PC-3 (cell line): ENCODE data around the gene PTOV1. TPM values are rescaled to one million over a fixed set of nuclear protein-coding genes. Genes with fewer than 3 reads are reported as not detected.
A peak's percentile ranks its signal among the peaks of the same experiment; 100 is the strongest.

ENCODE experiments used
- ATAC-seq: fragments of 200-7000 bp; cut with Tn5 transposase; 2 replicates; pipeline ENCODE4 v1.9.1; 2020; ENCODE audit warnings: mild to moderate bottlenecking, moderate library complexity
- BruUV-seq: library from RNA; stranded (reverse); fragments of 400-500 nt; replicated peaks from 2 replicates; lab custom pipeline; 2021; lab: Mats Ljungman, UMichigan
- CTCF ChIA-PET: fragments of 300-600 bp; sonication (Branson Sonifier 250); formaldehyde crosslinking; loops from one replicate; lab custom pipeline; 2022; ENCODE audit warnings: antibody characterized with exemption; lab: Charles Lee
- POLR2A ChIA-PET: fragments of 300-600 bp; sonication (Branson Sonifier 250); formaldehyde crosslinking; loops from one replicate; lab custom pipeline; 2022; ENCODE audit warnings: antibody characterized with exemption; ENCODE audit not compliant: unreplicated experiment; lab: Charles Lee
- DNase-seq: peaks from one replicate; pipeline ENCODE4 v3.0.0-alpha.2; 2015
- H2AFZ ChIP-seq: fragments of 300-600 bp; sonication (generic); 2 replicates; pipeline ENCODE4 v1.6.0; 2016; ENCODE audit warnings: antibody characterized with exemption, low read length
- H3F3A ChIP-seq: fragments of 300-600 bp; sonication (generic); one replicate; pipeline ENCODE4 v1.6.0; 2017; ENCODE audit warnings: antibody characterized with exemption, low read length, control low read depth, mild to moderate bottlenecking; ENCODE audit not compliant: unreplicated experiment
- H3K27ac ChIP-seq: fragments of 300-600 bp; sonication (generic); 2 replicates; pipeline ENCODE4 v1.5.1; 2016; ENCODE audit warnings: mild to moderate bottlenecking, low read length
- H3K27me3 ChIP-seq: fragments of 300-600 bp; sonication (generic); 2 replicates; pipeline ENCODE4 v1.6.1; 2016; ENCODE audit warnings: low read length, mixed read lengths
- H3K36me3 ChIP-seq: fragments of 300-600 bp; sonication (generic); 2 replicates; pipeline ENCODE4 v1.6.1; 2016; ENCODE audit warnings: low read depth, mixed run types, low read length, mixed read lengths
- H3K4me1 ChIP-seq: fragments of 300-600 bp; sonication (generic); 2 replicates; pipeline ENCODE4 v1.5.1; 2016; ENCODE audit warnings: low read length; ENCODE audit not compliant: insufficient read depth
- H3K4me2 ChIP-seq: fragments of 300-600 bp; sonication (generic); 2 replicates; pipeline ENCODE4 v1.6.0; 2016; ENCODE audit warnings: low read length
- H3K4me3 ChIP-seq: fragments of 300-600 bp; sonication (generic); 2 replicates; pipeline ENCODE4 v1.5.1; 2016; ENCODE audit warnings: mild to moderate bottlenecking, low read length, mixed read lengths
- H3K79me2 ChIP-seq: fragments of 300-600 bp; sonication (generic); 2 replicates; pipeline ENCODE4 v1.6.1; 2017; ENCODE audit warnings: low read length, mixed read lengths
- H3K9ac ChIP-seq: fragments of 300-600 bp; sonication (generic); 2 replicates; pipeline ENCODE4 v1.6.0; 2016; ENCODE audit warnings: mild to moderate bottlenecking, low read length
- H3K9me2 ChIP-seq: fragments of 300-600 bp; sonication (generic); replicated peaks from 2 replicates; pipeline ENCODE4 v1.6.1; 2016; ENCODE audit warnings: mixed run types, low read length, mixed read lengths
- H3K9me3 ChIP-seq: fragments of 300-600 bp; sonication (generic); 2 replicates; pipeline ENCODE4 v1.6.1; 2016; ENCODE audit warnings: low read length, mixed read lengths
- H4K20me1 ChIP-seq: fragments of 300-600 bp; sonication (generic); 2 replicates; pipeline ENCODE4 v1.6.1; 2016; ENCODE audit warnings: low read length, mixed read lengths
- CTCF ChIP-seq: fragments of 300-600 bp; sonication (generic); conservative IDR thresholded peaks from 2 replicates; pipeline ENCODE4 v1.5.1; 2017; ENCODE audit warnings: antibody characterized with exemption, low read depth, mild to moderate bottlenecking, low read length
- EZH2 ChIP-seq: fragments of 300-600 bp; sonication (generic); IDR thresholded peaks from one replicate; pipeline ENCODE4 v1.6.1; 2017; ENCODE audit warnings: antibody characterized with exemption, mild to moderate bottlenecking, low read length; ENCODE audit not compliant: unreplicated experiment
- EZH2phosphoT487 ChIP-seq: fragments of 300-600 bp; sonication (generic); IDR thresholded peaks from 2 replicates; pipeline ENCODE4 v1.6.1; 2018; ENCODE audit warnings: mild to moderate bottlenecking, antibody characterized with exemption, low read length, borderline replicate concordance
- intact Hi-C: fragments of 100-400 bp; cut with micrococcal nuclease; formaldehyde crosslinking; loops from 2 replicates; pipeline ENCODE4 v1.9.0; 2023
- total RNA-seq: library from RNA; depleted of rRNA; stranded (reverse); fragments of >200 nt; gene quantifications from 2 replicates; pipeline ENCODE4 v1.2.3, GENCODE V29; 2014

The PTOV1 gene
- total RNA-seq, 1 experiment from 2014 or later: 148 TPM

DNA sequence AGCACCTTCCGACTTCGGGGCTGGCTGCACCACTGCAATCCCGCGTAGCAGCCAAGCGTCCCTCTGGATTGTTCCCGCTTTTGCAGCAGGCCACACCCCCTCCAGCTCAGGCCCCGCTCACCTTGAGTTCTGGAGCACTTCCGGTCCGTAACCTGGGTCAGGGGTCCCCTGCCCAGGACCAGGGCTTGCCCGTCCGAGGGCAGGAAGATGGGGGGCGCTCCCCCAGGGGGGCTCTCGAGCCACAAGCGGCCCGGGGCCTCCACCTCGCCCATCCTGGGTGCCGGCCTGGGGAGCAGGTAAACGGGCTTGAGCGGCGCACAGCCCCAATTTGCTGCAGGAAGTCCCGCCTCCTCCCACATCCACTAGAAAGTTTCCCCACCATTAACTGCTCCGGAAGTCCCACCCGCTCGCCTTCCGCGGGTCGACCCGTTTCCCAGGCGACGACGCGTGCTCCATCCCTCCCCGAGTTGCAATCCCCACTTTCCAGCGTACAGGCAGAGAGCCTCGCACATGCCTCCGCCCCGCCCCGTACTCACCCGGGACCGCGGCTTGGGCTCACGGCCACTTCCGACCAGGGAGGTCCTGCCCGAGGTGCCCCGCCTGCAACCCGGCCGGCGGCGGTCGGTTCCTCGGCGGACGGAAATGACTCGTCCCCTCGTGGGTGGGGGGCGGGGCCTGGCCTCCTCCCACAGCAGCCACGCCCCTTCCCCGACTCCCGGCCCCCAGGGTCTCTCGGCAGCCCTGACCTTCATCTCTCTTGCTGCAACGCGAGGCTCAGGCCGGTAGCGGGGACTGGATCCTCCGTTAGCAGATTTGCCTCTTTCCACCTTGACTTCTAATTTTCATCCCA lies 16.2 kb downstream of the PTOV1 start, which contains the start of gene PNKP:
TSS of gene PNKP (minus strand) at position 644 of the 850 bp plus-strand sequence. CDS start at position 272, 372 bp downstream.
- POLR2A ChIA-PET: interaction anchor here (1.0 kb wide), 1 partner anchor 17 kb away, joined by 7 read pairs; no protein-coding TSS in a partner anchor
- peak within 1 kb of the TSS; percentile 84 for H3K27ac ChIP-seq
- intact Hi-C loops: loop anchor here (5.0 kb wide), 1 partner anchor 50 kb away; the partner anchor contains the start of gene MED25
- H3K4me2 ChIP-seq: peak within 1 kb of the TSS; percentile 95
- H3K9me2 ChIP-seq: no peaks in the 10 kb centered on the region
- peaks cover 17% of the 10 kb centered on the region for H4K20me1 ChIP-seq
- H2AFZ ChIP-seq: peak within 1 kb of the TSS; percentile 89
- ATAC-seq (peak; percentile 41), DNase-seq (peak; percentile 91)
- peaks cover 41% of the 10 kb centered on the region for H3K79me2 ChIP-seq
- no peaks in the 10 kb centered on the region for H3K9me3 ChIP-seq
- peak within 1 kb of the TSS; percentile 83 for H3K9ac ChIP-seq
- CTCF ChIA-PET: no interaction called here
- H3K4me1 ChIP-seq: peaks cover 28% of the 10 kb centered on the region
- H3F3A ChIP-seq: no peaks in the 10 kb centered on the region
- H3K27me3 ChIP-seq: no peaks in the 10 kb centered on the region
- H3K4me3 ChIP-seq: peak within 1 kb of the TSS; percentile 90
- H3K36me3 ChIP-seq: peaks cover 32% of the 10 kb centered on the region
- TF ChIP-seq EZH2 (no peak), EZH2phosphoT487 (no peak), CTCF (no peak)
- no TSS peak for BruUV-seq

GRCh38 chr19:49869009-49869483 lies 18.1 kb downstream of the PTOV1 start:
- Histone ChIP-seq H3K27ac (no peak overlapping the region), H3K4me1 (peaks cover 28% of the 10 kb centered on the region), H3K79me2 (peaks cover 35% of the 10 kb centered on the region), H3K36me3 (peaks cover 17% of the 10 kb centered on the region; the same call in 1 of the 2 replicates), H3K9me2 (no peaks in the 10 kb centered on the region), H3F3A (no peaks in the 10 kb centered on the region), H3K9ac (no peak overlapping the region), H3K9me3 (no peaks in the 10 kb centered on the region), H2AFZ (peak overlapping the region; percentile 66), H3K4me3 (peak overlapping the region; percentile 59), H3K27me3 (no peaks in the 10 kb centered on the region), H4K20me1 (peaks cover 10% of the 10 kb centered on the region), H3K4me2 (peak overlapping the region; percentile 81)
- intact Hi-C loops: loop anchor here (1.0 to 5.0 kb wide), 3 partner anchors 8 to 460 kb away; partner anchors contain the start of genes AKT1S1, KCNC3, MED25 and TBC1D17
- DNase-seq: no peak
- ChIA-PET POLR2A (interaction anchor here (0.5 to 1.1 kb wide), 5 partner anchors 19 to 916 kb away, joined by 3 to 9 read pairs (median 4); no protein-coding TSS in a partner anchor), CTCF (interaction anchor here (0.7 to 1.0 kb wide), 2 partner anchors 83 to 1470 kb away, joined by 3 read pairs; no protein-coding TSS in a partner anchor)
- TF ChIP-seq CTCF: no peak
- no peak for TF ChIP-seq EZH2phosphoT487
- TF ChIP-seq EZH2: no peak
- peak; percentile 11 for ATAC-seq
- no TSS peak for BruUV-seq
